ENCODE results near the gene CPS1.

- no peak for TF ChIP-seq CTCF (conservative IDR thresholded peaks at IDR 0.05; ENCODE audit: low read depth, low read length)
- no peak for TF ChIP-seq SMC3 (IDR thresholded peaks at IDR 0.05; ENCODE audit: low read depth, low read length)
- no peak for TF ChIP-seq BHLHE40 (IDR thresholded peaks at IDR 0.05; ENCODE audit: low read depth, low read length)
- TF ChIP-seq MAZ (IDR thresholded peaks at IDR 0.05; ENCODE audit: borderline replicate concordance, low read depth, low read length), result no peak
- no peak for TF ChIP-seq RFX5 (IDR thresholded peaks at IDR 0.05; ENCODE audit: low read depth, low read length)
- no peak for TF ChIP-seq ELK1 (IDR thresholded peaks at IDR 0.05; ENCODE audit: borderline replicate concordance, low read depth, low read length)
- TF ChIP-seq POLR2A (IDR thresholded peaks at IDR 0.05; ENCODE audit: low read depth, low read length), result no peak
- no peak for TF ChIP-seq MXI1 (IDR thresholded peaks at IDR 0.05; ENCODE audit: borderline replicate concordance, low read depth, low read length)
- no peak for TF ChIP-seq RAD21 (IDR thresholded peaks at IDR 0.05; ENCODE audit: low read length)
- no peak for TF ChIP-seq CHD1 (IDR thresholded peaks at IDR 0.05; ENCODE audit: low read depth, low read length)
Observed at GRCh38 chr2:210548031-210548430, 8.4 kb upstream of the CPS1 start.

Data from IMR-90 (cell line).